WTC11 (cell line): ENCODE data around the gene COL9A2.

Experiments used
- ATF3 ChIP-seq: sonication (generic); formaldehyde crosslinking; conservative IDR thresholded peaks from 2 replicates; pipeline ENCODE4 v1.8.1; 2022; ENCODE audit warnings: mild to moderate bottlenecking, missing genetic modification reagents
- CREM ChIP-seq: sonication (generic); formaldehyde crosslinking; IDR thresholded peaks from 2 replicates; pipeline ENCODE4 v1.8.1; 2022; ENCODE audit warnings: mild to moderate bottlenecking, missing genetic modification reagents, moderate library complexity
- GABPB1 ChIP-seq: sonication (generic); formaldehyde crosslinking; IDR thresholded peaks from 2 replicates; pipeline ENCODE4 v1.8.1; 2023; ENCODE audit warnings: mild to moderate bottlenecking, missing genetic modification reagents
- JUN ChIP-seq: sonication (generic); formaldehyde crosslinking; IDR thresholded peaks from 2 replicates; pipeline ENCODE4 v1.8.0; 2023; ENCODE audit warnings: mild to moderate bottlenecking, missing genetic modification reagents
- KAT7 ChIP-seq: sonication (generic); formaldehyde crosslinking; IDR thresholded peaks from 2 replicates; pipeline ENCODE4 v1.8.1; 2023; ENCODE audit warnings: missing genetic modification reagents, mild to moderate bottlenecking, borderline replicate concordance
- PREB ChIP-seq: sonication (generic); formaldehyde crosslinking; IDR thresholded peaks from 2 replicates; pipeline ENCODE4 v1.8.1; 2022; ENCODE audit warnings: mild to moderate bottlenecking, missing genetic modification reagents, moderate library complexity, borderline replicate concordance
- SP1 ChIP-seq: sonication (generic); formaldehyde crosslinking; conservative IDR thresholded peaks from 2 replicates; pipeline ENCODE4 v1.8.1; 2022; ENCODE audit warnings: missing genetic modification reagents
- ZNF512 ChIP-seq: sonication (generic); formaldehyde crosslinking; IDR thresholded peaks from 2 replicates; pipeline ENCODE4 v1.8.1; 2022; ENCODE audit warnings: missing genetic modification reagents, borderline replicate concordance
- TF ChIP-seq, protein P1 (sequence below): fragments of 200-600 bp; IDR thresholded peaks from 2 replicates; pipeline ENCODE4 v1.8.0; 2022; ENCODE audit warnings: antibody characterized with exemption
- TF ChIP-seq, protein P2 (sequence below): sonication (generic); formaldehyde crosslinking; IDR thresholded peaks from 2 replicates; pipeline ENCODE4 v1.8.0; 2022; ENCODE audit warnings: mild to moderate bottlenecking, missing genetic modification reagents

GRCh38 chr1:40272653-40273213, 44.4 kb downstream of the COL9A2 start:
- TF ChIP-seq GABPB1 (CRISPR knock-in tag): no peak
- TF ChIP-seq, protein P1, sequence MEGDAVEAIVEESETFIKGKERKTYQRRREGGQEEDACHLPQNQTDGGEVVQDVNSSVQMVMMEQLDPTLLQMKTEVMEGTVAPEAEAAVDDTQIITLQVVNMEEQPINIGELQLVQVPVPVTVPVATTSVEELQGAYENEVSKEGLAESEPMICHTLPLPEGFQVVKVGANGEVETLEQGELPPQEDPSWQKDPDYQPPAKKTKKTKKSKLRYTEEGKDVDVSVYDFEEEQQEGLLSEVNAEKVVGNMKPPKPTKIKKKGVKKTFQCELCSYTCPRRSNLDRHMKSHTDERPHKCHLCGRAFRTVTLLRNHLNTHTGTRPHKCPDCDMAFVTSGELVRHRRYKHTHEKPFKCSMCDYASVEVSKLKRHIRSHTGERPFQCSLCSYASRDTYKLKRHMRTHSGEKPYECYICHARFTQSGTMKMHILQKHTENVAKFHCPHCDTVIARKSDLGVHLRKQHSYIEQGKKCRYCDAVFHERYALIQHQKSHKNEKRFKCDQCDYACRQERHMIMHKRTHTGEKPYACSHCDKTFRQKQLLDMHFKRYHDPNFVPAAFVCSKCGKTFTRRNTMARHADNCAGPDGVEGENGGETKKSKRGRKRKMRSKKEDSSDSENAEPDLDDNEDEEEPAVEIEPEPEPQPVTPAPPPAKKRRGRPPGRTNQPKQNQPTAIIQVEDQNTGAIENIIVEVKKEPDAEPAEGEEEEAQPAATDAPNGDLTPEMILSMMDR: no peak
- no peak for TF ChIP-seq CREM
- no peak for TF ChIP-seq SP1 (CRISPR knock-in tag)
- no peak for TF ChIP-seq JUN (CRISPR knock-in tag)
- TF ChIP-seq PREB: no peak
- TF ChIP-seq ZNF512 (CRISPR knock-in tag): no peak
- TF ChIP-seq KAT7 (CRISPR knock-in tag): no peak
- TF ChIP-seq ATF3: no peak
- TF ChIP-seq, protein P2, sequence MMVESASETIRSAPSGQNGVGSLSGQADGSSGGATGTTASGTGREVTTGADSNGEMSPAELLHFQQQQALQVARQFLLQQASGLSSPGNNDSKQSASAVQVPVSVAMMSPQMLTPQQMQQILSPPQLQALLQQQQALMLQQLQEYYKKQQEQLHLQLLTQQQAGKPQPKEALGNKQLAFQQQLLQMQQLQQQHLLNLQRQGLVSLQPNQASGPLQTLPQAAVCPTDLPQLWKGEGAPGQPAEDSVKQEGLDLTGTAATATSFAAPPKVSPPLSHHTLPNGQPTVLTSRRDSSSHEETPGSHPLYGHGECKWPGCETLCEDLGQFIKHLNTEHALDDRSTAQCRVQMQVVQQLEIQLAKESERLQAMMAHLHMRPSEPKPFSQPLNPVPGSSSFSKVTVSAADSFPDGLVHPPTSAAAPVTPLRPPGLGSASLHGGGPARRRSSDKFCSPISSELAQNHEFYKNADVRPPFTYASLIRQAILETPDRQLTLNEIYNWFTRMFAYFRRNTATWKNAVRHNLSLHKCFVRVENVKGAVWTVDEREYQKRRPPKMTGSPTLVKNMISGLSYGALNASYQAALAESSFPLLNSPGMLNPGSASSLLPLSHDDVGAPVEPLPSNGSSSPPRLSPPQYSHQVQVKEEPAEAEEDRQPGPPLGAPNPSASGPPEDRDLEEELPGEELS (CRISPR knock-in tag): no peak
